Fibroblast of skin of back (primary cell): Measurements from ENCODE around the gene ADCY2.
"Not testable (repeated sequence)": the region's sequence is repeated elsewhere in the genome, so short reads cannot be mapped to it uniquely, and the experiment has no call there.

Experiments
- DNase-seq: peaks from one replicate; pipeline ENCODE4 v3.0.0-alpha.2; 2013

ADCY2 gene

DNA sequence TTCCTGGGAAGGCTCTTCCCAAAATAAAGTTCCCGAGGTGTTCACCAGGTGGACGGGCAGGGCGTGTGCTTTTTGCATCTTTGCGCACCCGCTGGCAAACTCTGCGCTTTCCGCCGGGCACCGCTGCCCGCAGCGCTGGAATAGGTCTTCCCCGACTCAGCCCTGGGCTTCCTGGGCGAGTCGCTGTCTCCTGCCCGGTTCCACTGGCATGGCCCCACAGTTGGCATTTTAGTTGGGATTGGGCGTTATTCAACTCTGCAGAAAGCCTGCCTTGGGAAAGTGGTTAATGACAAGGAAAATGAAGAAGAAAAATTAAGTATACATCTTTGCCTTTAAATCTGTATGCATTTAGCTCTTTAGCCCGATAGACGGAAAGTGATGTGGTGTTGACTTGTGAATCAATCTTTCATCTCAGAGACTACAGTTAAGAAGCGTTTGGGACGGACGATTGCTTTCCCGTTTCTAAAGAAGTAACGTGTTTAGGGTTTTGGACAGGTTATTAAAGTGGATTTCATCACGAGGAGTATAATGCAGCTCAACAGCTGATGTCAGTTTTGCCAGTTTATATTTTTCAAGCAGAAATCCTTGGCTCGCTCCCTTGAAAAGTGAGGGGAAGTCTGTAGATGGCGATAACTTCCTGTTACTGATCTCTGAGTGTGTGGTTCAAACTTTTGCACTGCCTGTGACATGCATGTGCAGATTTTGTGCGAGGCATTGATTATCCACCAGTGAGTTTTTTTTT, 946 bp downstream of the ADCY2 start:
- DNase-seq, result no peak

DNA sequence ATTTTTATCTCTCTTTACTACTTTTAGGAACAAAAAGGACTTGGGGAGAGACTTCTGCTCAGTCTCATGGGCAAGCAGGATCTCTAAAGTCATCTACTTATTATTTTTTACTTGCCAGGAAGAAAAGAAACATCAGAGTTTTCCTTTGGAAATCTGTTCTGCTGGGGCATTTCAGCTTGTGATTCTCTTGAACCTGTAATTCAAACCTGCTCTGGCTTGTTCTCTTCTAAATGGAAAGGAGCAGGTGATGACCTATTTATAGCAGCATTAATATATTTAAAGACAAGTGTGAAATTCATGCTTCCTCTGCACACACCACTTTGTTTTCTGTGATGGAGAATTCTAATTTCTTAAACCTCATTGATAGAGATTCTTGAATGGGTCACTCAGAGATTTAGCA, 2.0 kb downstream of the ADCY2 start:
- DNase-seq, result no peak

DNA sequence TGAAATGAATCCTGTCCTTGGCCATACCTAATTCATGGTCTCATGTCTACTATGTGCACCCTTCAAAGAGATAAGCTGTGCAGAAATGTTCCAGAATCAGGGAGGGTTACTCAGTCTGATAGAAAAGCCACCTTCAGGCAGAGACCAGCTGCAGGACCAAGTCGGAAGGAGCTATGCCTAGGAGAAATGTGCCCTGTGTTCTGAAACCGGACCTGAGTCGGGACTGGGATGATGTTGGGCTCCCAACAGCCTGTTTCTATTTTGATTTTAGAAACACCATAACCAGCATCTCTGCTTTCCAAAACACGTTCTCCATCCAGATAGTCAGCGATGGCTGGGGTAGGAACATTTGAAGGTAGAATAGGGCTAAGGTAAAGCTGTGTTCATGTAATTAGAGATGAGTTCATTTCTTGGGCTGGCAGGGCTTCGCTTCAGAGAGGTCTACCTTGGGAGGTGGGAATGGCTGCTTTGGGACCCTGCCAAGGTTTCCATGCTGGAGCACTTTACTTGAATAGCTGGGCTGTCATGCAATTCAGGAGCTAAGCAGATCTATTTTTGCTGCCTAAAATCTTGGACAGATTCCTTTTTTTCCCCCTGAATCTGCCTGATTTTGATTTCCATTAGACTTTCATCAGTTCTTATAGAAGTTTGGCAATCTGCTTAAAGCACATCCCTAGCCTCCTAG, 2.8 kb downstream of the ADCY2 start:
- no peak for DNase-seq

DNA sequence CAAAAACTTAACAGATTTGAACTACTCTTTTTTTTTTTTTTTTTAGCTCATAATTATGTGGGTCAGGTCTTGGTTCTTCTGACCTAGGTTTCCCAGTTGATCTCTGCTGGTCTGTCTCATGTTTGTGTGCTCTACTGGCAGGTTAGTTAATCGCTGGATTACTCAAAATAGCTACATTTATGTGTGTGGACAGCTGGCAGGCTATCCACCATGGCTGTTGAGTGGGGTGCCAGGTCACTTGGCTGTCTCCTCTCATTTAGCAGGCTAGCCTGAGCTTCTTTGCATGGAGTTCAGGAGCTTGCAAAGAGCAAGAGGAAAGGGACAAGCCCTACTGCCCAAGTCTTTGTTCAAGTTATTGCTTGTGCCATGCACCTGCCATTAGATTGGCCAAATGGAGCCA, 9.3 kb downstream of the ADCY2 start:
- DNase-seq, result no peak

DNA sequence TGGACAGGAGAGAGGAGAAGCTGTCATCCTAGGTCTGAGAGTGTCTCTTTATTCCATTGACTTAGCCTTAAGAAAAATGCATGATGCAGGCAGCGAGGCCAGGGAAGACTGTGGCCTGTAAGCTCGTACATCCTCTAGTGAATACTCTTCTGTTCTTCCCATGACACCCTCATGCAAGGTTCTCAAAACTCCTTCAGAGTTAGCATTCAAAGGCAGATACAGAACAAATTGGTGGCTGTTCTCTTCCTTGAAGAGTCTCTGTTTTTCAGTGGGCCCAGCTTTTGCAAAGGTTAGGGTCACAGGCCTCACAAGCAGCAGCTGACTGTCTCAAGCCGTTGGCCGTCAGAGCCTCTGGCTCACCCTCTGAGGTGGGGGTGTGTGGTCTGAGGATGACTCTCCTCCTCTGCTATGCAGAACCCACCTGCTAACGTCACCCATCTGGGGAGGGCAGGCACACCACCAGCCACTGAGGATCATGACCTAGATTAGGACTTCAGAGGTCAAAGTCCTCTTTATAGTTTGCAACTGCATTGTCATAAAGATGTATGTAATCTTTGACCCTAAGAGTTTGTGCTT, 15.1 kb downstream of the ADCY2 start:
- DNase-seq, result no peak

DNA sequence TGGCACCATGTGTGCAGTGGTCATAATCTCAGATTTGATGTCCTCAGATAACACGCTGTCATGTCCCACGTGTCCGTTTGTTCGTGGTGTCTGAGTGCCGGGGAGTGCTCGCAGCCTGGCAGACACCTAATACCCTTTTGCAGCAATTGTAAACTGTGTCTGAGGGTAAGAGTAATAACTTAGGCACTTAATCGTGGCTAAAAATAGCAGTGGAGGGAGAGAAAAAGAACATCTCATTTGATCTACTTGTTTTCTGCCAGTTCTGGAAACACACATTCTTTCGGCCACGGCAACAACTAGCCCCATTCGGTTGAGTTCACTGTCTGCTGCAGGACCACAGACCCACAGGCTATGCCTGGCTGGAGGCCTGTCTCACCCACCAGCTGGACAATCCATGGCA, 16.5 kb downstream of the ADCY2 start:
- DNase-seq, result no peak

DNA sequence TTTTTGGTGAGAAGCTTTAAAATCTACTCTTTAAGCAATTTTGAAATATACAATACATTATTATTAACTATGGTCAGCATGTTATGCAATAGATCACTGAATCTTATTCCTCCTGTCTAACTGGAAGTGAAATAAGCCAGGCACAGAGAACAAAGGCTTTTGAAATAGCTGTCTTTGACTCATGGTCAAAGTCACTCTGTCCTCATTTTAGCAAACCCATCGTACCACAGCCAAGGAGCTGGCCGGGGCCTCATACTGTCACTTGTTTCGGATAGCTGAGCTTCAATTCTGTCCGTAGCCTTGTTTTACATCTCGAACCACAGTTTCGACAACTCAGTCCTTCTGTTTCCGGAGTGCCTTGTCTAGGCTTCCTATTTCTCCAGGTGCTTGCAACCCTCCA, 19.2 kb downstream of the ADCY2 start:
- no peak for DNase-seq

DNA sequence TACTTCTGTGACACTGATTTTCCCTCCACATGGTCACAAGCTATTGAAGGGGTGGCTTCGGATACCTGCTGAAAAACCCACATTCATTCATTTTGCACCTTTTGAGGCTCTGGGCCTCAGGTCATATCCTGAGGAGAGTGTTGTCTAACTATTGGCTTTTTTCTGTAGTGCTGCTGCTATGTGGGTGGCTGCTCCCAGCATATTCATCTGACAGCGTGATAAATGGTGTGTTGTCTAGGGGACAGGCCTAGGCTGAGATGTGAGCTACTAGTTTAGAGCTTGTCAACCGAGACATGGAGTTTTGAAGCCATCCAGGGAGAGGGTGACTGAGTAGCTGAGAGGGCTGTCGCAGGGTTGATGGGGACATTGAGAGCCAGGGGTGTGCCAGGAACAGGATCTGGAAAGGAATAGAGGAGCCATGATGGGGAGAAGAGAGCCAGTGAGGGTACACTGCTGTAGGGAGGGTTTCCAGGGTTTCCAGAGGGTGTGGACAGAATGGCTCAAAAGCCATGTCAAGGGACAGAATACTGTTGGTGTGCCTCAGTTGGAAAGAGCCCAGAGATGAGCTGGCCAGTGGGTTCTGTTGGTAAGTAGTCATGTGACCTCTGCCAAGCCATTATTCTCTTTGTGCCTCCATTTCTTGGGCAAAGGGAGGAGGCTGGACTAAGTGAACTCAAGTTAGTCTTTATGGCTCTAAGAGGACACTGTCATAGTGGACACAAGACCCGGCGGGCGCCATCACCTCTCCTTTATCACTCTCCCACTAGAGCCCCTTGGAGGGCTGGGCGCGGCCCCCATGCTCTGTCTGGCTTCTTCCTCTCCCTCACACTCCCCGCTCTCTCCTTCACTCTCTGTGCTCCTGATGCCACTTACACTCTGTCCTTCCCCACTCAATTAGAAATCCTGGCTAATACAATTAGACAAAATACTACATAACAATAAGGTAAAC, 19.9 kb downstream of the ADCY2 start:
- no peak for DNase-seq

DNA sequence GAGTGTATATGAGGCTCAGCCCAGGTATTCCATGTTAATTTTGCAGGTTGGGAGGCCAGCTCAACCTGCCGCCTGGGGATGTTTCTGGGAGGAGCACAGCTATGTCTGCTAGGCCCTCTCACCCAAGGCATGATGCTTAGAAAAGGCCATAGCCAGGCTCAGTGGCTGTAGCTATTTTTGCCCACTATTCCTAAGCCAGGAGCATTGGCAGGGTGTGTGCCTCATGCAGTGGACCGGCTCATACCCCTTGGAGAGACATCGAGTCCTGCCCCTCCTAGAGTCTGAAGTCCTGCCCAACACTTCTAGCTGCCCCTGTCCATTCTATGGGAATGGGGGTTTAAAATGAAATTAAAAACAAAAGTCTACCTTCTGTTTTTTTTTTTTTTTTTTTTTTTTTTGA, 22.3 kb downstream of the ADCY2 start:
- DNase-seq, result no peak

DNA sequence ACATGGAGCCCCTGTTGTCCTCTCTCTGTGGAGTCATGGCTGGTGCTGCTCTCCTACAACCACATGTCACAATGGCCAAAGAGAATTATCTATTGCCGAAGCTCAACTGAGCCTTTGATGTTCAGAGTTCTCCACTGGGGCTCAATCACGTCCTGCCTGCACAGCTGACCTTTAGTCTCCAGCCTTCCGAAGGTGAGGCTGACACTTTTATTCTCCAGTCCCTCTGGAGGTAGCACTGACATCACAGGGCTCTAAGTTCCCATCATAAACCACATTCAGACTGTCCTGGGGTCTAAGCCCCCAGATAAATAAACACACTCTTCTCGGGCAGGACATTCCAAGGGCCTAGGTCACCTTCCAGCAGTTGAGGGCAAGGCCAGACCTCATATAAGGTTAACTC, 23.4 kb downstream of the ADCY2 start:
- no peak for DNase-seq

DNA sequence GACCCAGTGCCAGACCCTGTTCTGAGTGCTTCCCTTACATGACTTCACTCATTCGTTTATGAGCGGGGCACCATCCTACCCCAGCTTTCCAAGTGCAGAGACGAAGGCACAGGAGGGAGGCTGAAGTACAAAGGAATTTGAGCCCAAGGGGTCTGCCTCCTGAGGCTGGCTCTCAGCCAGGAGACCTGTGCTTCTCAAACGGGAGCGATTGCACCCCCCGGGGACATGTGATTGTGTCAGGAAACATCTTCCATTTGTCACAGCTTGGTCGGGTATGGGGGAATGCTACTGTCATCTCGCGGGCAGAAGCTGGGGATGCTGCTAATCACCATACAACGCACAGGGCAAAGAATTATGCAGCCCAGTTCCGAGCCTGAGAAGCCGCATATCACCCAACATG, 23.9 kb downstream of the ADCY2 start:
- no peak for DNase-seq

DNA sequence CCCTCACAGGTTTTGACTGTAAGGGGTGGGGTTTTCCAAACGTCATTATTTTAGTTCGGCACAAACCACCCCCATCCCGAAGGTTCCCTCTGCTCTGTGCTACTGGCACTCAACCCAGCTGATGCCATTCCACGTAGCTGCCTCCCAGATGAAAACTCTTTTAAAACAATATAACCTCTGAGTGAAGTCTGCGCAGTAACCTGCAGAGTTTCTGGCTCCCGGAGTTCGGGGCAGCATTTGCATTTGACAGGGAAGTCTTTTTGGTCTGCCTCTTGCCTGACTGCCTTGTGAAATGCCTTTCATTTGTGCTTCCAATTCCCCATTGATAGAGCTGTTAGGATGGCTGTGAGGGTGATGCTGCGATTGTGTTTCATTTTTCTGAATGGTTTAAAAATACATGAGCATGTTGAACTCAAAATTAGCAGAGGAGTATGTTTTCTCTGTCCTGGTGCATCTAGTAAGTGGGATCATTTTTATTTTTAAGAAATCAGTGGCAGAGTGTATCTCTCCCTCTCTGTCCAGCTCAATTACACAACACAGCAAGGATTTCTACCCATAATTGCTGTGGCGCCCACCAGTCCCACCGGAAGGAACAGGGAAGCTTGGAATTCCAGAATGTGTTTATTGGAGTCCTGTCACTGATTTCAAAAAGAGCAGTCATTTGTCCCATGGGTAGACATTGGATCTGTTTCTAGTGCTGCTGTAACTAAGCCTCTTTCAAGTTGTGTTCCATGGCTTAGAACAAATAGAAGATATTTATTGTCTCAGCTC, 24.8 kb downstream of the ADCY2 start:
- no peak for DNase-seq

DNA sequence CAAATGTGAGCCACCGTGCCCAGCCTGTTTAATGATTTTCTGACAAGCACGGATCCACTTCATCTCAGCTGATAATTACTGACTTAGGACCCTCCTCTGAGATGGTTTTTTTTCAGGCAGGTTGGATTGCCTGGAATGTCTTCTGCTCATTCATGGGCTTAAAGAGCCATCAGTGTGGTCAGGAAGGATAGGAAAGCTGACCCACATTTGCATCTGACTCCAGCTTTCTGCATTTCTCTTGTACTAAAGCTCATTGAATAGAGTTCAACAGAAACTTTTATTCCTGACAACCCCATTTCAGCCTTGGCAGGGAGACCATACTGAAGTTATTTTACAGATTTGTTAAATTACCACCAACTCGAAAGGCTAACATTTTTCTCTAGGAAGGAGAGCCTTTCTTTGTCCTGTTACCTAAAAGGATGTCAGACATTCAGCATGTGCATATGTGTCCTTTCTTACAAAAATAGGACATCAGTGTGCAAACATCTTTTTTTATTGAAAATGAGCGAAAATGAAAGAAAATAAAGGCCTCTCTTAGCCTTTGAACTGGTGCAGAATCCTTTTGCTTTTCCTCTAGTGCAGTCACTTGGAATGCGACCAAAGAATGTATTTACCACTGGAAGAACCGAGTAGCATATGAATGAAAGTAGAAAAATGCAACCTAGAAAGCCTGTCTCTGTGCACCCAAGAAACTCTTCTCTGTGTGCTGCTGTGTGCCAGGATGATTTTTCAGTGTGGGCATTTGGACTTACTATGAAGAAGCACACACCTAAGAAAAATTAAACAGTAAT, 26.6 kb downstream of the ADCY2 start:
- DNase-seq, result peak; percentile 18

DNA sequence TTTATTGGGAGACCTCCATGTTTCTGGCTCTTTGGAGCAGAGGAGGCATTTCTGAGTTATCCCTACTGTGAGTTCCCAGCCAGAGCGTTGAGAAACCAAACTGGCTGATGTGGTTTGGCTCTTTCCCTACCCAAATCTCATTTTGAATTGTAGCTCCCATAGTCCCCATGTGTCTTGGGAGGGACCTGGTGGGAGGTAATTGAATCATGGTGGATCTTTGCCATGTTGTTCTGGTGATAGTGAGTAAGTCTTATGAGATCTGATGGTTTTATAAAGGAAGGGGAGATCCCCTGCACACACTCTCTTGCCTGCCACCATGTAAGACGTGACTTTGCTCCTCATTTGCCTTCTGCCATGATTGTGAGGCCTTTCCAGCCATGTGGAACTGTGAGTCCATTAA, 27.3 kb downstream of the ADCY2 start:
- not testable (repeated sequence) for DNase-seq

DNA sequence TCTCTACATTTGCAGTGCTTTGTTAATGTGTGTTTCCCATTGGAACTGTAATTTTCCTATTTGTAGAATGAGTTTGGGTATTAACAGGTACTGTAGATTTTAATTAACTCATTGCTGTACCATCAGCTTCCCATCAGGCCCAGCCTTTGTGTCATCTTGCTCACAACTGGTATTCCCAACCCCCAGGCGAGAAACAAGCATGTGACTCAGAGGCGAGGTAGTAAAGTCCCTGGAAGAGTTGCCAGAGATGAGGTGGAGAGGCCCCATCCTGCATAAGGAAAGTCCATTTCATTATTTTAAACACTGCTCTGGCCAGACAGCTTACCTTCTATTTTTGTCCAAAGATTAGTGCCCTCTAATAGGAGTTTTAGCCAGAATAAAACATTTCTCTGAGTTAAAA, 29.9 kb downstream of the ADCY2 start:
- DNase-seq, result no peak

DNA sequence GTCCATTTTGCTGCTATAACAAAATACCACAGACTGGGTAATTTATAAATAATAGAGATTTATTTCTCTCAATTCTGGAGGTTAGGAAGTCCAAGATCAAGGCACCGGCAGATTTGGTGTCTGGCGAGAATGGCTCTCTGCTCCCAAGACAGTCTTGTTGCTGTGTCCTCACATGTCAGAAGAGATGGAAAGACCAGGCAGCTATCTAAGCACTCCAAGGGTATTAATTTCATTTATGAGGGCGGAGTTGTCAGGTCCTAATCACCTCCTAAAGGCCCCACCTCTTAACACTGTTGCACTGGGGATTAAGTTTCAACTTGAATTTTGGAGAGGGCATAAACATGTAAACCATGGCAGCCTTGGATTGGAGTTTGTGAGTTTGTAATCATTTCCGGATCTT, 30.3 kb downstream of the ADCY2 start:
- DNase-seq, result no peak

DNA sequence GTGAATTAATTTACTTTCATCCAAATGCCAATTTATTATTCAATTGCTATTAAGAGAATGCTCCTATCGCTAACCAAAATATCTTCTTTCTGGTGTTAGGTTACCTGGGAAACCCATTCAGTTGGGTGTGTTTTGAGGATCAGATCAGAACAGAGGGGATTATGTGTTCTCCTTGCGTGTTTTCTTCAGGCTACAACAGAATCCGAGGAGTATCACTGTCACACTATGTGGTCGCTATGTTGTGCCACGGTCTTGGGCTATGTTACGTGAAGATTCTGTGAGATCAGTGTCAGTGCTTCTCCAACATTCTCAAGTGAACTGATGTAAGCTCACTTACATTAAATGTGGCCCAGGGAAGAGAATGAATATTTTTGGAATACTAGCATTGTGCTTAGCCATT, 39.0 kb downstream of the ADCY2 start:
- DNase-seq, result no peak

DNA sequence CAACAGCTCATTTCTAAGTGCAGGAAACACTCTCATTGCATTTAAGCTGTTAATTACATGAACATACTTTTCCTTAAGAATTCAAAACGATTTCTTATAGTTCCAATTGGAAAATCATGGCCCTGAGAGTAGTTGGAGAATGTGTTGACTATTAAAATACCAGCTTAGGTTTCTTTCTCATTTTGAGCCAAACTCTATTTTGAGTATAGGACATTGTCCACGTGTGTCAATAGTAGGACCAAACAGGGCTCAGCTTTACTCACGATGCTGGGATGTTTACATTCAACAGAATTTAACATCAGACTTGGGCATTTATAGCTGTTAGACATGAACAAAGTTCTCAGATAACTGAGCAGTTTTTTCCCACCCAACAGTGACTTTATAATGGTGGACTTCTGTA, 39.6 kb downstream of the ADCY2 start:
- DNase-seq, result no peak

DNA sequence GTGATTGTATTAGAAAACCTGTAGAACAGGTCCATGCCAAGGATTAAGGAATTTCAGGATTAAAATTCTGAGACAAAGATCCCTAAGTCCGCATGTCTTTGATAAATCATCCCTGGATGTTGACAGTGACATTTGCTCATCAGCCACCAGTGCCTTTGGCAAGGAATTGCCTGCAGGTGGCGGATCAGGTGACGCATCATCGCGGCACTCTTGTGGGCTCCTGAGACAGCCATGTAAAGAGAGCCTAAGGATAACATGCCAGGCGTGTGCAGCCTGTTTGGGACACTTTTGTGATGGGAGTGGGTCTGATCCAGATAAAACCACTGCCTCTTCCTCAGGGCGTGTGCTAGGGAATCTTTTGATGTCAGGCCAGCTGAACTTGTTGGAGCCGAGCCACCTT, 40.6 kb downstream of the ADCY2 start:
- DNase-seq, result no peak

DNA sequence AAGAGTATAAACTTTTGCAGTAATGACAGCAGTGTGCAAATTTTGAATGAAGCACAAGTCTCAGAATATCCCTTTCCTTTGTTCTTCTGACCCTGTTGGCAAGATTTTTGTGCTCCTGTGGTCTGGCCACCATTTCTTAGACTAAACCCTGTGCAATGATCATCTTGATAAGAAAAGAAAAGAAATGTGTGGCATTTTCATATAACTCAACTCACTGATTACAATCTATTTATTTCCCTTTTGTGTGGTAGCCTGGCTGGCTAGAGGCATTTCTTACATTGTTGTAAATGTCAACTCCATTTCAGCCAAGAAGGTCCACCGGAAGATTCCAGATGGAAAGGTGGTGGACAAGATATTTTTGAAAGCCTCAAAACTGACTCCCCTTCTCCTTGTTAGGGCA, 41.9 kb downstream of the ADCY2 start:
- DNase-seq, result no peak

DNA sequence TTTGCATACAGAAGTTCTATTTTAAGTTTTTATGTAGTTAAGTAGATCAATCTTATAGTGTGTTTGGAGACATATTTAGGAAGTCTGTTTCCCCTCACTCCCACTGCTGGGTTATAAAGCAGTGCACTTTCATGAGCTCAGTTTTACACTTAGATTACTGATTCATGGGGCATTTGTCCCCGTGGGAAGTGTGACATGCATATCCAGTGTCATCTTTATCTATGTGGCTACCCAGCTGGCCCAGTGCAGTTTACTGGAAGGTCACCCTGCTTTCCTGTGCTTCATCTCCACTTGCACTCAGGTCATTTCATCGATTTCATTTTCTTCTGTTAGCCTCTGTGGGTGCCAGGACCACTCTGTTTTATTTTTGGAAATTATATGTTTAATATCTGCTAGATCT, 49.1 kb downstream of the ADCY2 start:
- no peak for DNase-seq
